Measurements from ENCODE around the gene POFUT1.
"Not testable (repeated sequence)": the region's sequence is repeated elsewhere in the genome, so short reads cannot be mapped to it uniquely, and the experiment has no call there.

Gene POFUT1

DNA sequence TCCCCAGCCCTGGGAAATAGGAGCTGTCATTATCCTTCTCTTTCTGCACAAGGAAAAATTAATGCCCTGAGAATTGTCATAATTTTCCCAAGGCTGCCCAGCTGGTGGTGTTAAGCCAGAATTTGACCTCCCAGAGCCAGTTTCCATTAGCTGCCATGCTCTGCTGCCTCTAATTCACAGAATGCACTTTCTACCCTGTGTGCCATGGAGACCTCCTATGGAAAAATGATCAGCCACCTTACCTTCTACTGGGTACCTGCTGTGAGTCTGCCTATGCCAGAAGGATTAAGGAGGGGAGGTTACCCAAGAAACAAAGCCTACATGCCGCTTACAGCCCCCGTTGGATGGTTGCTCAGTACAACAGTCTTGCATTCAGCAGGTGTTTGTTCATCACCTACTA, 29.1 kb downstream of the POFUT1 start:
- DNase-seq, result no peak

DNA sequence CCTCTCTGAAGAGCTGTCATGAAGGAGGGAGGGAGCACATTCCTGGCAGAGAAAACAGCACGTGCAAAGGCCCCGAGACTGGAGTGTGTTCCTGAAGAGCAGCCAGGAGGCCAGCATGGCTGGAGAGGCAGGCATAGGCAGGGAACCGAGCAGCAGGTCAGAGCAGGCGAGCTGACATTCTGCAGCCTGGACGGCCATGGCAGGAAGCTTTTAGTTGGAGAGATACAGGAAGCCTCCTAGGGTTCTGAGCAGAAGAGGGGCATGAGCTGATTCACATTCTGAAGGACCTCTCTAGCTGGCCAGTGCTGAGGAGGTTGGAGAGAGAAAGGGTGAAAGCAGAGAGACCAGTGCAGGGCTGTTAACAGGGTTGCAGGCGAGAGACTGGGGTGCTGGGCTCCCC, 29.7 kb downstream of the POFUT1 start:
- DNase-seq, result no peak

DNA sequence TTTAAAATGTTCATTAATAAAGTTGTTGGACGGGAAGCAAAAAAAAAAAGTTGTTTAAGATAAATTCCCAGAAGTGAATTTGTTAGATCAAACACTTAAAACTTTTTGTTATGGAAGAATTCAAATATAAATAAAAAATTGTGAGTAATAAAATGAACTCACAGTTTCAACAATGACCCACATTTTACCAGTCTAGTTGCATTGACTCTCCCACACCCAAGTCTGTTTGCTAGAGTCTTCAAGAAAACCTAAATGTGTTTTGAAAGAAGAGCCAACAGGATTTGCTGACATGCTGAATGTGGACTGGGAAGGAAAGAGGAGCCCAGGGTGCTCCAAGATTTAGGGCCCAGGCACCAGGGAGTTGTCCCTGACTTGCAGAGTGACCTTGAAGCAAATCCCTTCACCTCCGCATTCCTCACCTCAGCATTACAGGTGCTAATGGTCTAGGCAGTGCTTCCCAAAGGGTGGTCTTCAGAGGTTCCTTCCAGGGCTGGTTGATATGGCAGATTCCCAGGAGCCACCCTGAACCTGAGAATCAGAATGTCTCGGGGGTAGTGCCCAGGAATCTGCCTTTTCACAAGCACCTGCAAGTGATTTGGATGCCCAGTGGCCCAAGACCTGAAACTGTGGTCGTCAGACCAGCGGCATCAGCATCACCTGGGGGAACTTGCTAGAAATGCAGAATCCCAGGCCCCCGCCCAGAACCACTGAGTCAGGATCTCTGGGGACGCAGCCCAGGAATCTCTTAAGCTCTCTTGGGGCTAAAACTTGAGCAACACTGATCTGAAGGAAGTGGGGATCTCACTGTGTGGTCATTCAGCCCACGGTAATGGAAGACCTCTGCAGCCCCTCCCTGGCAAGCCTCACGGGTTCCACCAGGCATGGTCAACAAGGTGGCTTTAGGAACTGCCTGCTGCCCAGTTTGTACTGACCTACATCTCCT, 31.1 kb downstream of the POFUT1 start:
- DNase-seq, result no peak

DNA sequence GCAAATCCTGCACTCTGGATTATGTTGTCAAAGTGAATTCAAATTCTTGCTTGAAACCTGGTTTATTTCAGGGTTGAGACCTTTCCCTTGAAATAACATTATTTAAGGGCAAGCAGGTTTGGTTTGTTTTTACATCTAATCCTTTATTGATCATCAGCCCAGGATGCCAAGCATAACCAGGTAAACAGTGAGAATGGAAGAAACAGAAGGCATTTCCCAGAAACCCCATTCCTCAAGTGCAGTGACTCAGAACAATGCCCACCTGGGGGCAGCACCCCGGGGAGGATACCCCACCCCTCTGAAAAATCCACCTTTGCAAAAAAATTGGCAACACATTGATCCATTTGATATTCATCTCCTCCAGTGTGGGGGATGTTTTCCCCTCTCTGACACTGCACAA, 32.5 kb downstream of the POFUT1 start:
- no peak for DNase-seq

DNA sequence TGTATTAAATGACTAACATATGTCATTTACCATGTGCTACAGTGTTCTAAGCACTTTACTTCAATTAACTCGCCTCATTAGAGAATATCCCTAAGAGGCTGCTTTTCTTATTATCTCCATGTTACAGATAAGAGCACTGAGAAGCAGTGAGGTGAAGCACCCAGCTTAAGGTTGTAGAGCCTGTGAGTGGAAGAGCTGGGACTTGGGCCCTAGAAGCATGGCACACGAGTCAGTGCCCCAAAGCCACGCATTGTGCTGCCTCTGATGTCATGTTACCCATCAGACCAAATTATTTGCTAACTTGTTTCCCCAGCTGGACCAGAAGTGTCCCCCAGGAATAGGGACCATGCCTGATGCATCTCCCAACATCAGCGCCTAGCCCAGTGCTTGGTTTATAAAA, 34.1 kb downstream of the POFUT1 start:
- no peak for DNase-seq

DNA sequence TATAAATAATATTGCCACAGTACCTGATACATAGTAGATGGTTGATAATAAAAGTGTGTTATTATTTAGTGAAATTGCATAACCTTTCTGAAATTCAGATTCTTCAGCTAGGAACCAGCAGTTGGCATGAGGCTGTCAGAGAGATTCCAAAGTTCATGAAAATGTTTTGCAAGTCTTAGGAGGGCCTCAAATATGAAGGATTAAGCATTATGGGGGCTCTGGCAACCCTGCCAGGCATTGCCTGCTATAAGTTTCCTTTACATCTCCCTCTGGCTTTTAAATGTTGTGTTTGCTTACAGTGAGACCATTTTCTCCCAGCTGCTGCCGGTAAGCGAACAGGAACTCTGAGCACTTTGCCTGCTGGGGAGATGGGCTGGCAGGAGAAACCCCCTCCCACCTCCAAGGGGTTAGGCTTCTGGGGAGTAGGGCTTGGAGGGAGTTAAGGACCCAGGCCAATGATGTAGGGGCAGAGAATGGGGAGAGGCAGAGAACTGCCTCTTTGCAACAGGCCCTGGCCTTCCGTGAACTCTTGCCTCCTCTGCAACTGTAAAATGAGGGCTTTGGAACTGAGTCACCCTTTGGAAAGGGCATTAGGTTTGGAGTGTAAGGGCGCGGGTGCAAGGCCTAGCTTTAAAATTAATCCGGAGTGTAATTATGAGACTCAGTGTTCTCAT, 36.6 kb downstream of the POFUT1 start:
- no peak for DNase-seq

DNA sequence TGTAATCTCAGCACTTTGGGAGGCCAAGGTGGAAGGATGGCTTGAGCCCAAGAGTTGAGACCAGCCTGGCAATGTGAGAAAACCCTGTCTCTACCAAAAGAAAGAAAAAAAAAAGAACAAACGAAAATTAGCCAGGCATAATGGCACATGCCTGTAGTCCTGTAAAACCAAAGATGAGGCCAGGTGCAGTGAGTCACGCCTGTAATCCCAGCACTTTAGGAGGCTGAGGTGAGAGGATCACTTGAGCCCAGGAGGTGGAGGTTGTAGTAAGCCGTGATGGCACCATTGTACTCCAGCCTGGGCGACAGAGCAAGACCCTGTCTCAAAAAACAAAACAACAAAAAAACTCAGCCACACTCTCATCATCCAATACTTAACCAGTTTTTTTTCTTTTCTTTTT, 37.3 kb downstream of the POFUT1 start:
- DNase-seq, result no peak

DNA sequence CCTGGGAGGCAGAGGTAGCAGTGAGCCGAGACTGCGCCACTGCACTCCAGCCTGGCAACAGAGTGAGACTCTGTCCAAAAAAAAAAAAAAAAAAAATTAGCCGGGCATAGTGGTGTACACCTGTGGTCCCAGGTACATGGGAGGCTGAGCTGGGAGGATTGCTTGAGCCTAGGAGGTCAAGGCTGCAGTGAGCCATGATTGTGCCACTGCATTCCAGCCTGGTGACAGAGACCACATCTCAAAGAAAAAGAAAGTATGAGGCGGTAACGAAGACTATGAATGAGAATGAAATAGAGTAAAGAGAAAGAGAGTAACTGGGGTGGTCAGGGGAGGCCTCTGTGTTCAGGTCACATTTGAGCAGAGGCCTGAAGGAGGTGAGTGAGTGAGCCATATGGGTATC, 38.5 kb downstream of the POFUT1 start:
- not testable (repeated sequence) for DNase-seq

DNA sequence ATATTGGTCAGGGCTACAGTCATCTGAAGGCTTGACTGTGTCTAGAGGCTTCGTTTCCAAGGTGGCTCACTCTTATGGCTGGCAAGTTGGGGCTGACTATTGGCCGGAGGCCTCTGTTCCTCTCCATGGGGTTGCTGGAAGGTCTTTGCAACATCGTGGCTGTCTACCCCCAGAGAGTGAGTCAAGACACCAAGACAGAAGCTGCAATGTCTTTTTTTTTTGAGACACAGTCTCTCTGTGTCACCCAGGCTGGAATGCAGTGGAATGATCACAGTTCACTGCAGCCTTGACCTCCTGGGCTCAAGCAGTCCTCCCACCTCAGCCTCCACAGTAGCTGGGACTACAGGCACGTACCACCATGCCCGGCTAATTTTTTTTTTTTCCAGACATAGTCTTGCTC, 40.4 kb downstream of the POFUT1 start:
- no peak for DNase-seq

DNA sequence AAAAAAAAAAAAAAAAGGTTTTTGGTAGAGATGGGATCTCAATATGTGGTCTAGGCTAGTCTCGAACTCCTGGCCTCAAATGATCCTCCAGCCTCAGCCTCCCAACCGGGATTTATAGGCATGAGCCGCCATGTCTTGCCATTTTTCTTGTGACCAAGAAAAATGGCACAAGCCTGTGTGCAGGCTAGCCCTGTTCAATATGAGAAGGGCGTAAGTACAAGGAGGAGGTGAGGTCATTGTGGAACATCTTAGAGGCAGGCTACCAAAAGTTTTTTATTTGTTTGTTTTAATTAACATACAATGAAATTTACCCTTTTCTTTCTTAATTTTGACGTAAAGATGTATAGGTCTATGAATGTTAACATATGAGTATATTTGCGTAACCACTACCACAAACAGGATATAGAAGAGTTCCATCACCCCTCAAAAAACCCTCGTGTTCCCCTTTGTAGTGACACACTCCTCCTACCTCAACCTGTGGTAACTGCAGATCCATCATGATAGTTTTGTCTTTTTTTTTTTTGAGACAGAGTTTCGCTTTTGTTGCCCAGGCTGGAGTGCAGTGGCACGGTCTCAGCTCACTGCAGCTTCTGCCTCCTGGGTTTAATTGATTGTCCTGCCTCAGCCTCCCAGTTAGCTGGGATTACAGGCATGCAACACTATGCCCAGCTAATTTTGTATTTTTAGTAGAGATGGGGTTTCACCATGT, 41.5 kb downstream of the POFUT1 start:
- peak; percentile 32 to 71 for DNase-seq

DNA sequence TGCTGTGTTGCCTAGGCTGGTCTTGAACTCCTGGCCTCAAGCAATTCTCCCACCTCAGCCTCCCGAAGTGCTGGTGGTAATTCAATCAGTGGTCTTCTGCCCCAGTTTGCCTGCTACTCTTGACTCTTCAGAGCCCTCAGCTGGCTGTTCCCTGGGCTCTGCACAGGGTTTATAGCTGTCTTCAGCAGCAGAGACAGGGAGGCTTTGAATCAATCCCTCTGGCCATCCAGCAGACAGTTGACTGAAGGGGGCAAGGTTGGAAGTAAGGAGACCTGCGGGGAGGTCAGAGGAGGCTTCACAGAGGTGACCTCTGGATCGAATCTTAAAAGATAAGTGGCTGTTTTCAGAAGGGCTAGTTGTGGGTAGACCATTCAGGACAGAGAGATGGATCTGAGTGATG, 43.8 kb downstream of the POFUT1 start:
- no peak for DNase-seq

DNA sequence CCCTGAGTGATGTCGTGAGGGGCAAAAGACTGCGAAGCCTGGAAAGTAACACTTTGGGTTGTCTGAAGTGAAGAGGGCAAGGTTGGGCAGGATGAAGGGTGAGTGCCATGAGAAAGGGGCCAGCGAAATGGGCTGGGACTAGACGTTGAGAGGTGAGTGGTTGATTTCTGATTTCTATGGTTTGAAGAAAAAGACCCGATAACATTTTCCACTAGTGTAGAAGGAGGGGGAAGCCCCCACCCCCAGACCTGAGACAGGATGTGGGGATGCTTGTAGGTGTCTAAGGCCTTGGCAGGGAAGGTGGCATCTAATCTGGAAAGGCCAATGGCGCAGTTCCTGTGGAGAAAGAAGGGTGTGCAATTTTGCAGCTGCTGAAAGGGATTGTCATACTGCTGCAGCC, 44.5 kb downstream of the POFUT1 start:
- no peak for DNase-seq

DNA sequence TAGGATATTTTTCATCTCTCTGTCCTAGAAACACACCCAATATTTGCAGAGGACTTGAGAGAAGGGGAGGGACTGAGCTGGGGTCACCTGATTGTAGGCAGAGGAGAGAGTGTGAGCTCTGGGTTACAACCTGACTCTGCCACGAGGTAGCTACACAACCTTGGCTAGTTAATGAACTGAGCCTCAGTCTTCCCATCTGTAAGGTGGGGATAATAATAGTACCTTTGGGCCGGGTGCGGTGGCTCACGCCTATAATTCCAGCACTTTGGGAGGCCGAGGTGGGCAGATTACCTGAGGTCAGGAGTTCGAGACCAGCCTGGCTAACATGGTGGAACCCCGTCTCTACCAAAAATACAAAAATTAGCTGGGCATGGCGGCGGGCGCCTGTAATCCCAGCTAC, 53.3 kb downstream of the POFUT1 start:
- not testable (repeated sequence) for DNase-seq

DNA sequence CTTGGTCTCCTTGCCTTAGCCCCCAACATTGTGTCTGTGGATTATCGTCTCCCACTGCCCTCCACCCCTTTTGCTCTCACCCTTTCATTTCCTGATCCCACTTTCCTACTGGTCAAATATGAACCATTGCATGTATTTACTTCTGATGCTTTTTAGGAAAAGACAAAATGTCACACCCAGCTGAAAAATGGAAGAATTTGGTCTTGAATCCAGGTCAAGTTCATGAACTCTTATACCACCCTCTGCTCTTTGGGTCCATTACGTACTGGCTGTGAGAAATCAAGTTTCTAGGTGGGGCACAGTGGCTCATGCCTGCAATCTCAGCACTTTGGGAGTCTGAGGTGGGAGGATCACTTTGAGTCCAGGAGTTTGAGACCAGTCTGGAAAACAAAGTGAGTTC, 54.0 kb downstream of the POFUT1 start:
- DNase-seq, result no peak

DNA sequence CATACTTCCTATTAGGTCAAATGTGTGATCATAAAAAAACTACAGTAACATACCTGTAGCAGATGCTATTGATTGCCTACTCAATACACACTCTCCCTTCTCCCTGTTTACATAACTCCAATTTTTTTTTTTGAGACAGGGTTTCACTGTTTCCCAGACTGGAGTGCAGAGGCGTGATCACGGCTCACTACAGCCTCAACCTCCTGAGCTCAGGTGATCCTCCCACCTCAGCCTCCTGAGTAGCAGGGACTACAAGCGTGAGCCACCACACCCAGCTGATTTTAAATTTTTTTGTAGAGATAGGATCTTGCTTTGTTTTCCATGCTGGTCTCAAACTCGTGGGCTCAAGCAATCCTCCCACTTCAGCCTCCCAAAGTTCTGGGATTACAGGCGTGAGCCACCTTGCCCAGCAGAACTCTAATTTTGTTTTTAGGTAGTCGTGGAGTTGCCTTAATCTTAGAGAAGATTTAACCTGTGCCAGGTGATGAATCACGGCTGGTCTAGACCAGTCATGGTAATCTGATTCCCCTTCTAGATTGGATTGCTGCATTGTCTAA, 55.8 kb downstream of the POFUT1 start:
- no peak for DNase-seq

DNA sequence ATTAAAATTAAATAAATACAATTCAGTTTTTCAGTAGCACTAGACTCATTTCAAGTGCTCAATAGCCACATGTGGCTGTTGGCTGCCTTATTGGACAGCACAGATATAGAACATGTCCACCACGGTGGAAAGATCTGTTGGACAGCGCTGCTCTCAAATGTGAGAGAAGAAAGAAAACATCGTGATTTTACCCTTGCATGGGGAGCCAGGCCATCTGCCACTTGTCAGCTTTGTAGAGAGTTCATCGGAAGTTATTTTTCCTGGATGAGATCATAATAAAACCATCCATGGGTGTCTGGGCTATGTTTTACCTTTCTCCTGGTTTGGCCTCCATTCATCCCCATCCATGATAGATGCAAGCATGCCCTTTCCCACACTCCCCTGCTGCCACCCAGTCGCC, 63.9 kb downstream of the POFUT1 start:
- DNase-seq, result no peak

DNA sequence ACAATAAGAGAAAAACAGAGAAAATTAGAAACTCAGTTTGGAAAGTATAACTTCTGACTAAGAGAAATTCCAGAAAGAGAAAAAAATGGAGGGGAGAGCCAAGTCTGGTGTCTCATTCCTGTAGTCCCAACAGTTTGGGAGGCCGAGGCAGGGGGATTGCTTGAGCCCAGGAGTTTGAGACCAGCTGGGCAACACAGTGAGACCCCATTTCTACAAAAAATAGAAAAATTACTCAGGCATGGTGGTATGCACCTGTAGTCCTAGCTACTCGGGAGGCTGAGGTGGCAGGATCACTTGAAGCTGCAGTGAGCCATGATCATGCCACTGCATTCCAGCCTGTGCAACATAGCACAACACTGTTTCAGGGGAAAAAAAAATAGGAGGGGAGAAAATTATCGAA, 66.7 kb downstream of the POFUT1 start:
- no peak for DNase-seq

DNA sequence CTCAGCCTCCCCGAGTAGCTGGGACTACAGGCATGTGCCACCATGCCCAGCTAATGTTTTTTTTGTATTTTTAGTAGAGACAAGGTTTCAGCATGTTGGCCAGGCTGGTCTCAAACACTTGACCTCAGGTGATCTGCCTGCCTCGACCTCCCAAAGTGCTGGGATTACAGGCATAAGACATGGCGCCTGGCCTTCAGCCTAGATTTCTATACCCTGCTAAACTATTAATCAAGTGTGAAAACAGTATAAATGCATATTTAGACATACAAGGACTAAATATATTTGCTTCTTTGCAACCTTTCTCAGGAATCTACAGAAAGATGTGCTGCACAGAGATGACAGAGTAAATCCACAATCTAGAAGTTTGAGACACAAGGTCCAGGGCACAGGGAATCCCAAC, 67.5 kb downstream of the POFUT1 start:
- DNase-seq, result not testable (repeated sequence)

DNA sequence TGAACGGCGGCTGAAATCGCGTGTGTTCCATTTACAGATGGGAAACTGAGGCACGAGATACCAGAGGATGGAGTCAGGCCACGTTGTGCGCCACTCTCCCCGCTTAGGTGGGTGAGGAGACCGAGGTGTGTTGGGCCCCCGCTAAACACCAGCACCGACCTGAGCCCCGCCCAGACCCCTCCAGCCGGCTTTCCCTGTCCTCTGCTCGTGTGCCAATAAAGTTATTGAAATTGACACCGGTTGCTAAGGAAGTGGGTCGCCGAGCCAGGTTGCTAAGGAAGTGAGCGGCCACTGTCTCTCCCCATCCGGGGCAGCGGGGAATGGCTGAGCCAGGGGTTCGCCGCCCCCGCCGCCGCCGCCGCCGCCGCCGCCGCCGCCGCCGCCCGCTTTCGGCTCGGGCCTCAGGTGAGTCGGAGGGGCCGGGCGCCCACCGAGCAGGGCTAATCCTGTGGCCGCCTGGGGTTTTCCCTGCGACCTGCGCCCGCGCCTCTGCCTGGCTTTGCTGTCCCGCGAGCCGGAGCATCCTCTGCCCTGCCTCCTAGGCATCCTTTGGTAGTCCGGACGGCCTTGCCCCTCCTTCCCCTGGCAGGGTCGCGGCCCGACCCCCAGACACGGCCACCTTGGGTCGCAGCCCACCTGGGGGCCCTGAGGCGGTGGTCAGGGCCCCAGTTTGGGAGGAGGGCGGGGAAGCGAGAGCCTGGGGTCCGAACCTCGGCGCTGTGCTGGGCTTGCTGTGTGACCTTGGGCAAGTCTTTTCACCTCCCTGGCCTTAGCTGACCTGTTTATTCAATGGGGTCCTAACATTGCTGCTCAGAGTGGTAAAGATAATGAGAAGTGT, 69.9 kb downstream of the POFUT1 start, which contains the start of gene KIF3B:
Gene KIF3B, plus strand, starts transcription at position 291 of the 838 bp plus-strand sequence. CDS start 32,127 bp downstream, outside the sequence.
- peak; percentile 90 to 92 for DNase-seq

DNA sequence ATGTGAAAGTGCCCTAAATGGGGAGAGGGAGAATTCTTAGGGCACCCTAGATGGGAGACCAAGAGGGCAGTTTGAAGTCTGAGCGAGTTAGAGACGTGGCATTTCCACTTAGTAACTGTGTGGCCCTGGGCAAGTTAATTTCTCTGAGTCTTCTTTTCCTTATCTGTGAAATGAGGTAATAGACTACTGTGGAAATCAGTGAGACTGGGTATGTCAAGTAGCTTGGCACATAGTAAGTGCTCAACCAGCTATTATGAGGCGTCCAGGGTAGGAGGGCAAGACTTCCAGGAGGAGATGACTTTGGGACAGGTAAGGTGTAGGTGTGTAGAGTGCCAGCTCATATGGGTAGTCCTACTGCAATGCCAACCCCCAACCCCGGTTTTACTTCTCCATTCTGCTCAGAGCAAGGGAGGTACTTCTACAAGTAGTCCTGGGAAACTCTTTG, 70.5 kb downstream of the POFUT1 start:
- peak; percentile 26 to 43 for DNase-seq

DNA sequence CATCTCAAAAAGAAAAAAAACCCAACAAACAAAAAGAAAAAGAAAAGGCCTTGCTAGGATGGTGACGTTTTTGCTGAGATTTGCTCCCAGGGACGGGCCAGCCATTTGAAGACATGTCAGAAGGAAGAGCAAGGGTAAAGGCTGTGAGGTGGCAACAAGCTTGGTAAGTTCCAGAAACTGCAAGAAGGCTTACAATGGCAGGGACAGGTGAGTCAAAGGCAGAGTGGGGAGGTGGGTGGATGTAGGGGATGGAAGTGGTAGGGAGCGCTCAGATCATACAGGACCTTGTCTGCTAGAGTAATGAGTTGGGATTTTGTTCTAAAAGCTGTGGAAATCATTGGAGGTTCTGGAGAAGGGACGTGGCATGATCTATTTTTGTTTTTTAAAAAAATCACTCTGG, 74.0 kb downstream of the POFUT1 start:
- DNase-seq, result no peak

DNA sequence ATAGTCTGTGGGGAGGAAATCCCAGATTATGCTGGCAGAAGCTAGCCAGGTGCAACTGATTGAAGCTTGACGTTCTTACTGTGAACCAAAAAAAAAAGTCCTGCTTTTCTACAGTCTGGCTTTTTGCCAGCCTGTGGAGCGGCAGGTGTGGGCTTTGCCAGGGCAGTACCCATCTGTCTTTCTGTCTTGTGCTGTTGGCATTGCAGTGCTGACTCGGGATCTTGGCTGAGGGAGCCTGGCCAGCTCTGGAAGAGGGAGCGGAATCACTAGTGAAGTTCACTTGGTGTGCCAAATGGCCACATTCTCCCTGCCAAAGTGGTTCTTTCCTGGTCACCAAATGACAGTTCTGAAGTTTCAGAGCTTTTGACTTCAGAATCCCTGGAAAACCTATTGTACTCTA, 74.8 kb downstream of the POFUT1 start:
- DNase-seq, result no peak
